GM12878 (cell line): ENCODE data around the gene SEC24C. TPM values are rescaled to one million over a fixed set of nuclear protein-coding genes. Genes with fewer than 3 reads are reported as not detected.
A peak's percentile ranks its signal among the peaks of the same experiment; 100 is the strongest.

Experiments used
- ATAC-seq: fragments of 200-7000 bp; cut with Tn5 transposase; 3 replicates; pipeline ENCODE4 v1.9.1; 2020; ENCODE audit warnings: mild to moderate bottlenecking, moderate library complexity
- BruUV-seq: library from RNA; stranded (reverse); fragments of 400-500 nt; replicated peaks from 2 replicates; lab custom pipeline; 2021; lab: Mats Ljungman, UMichigan
- CTCF ChIA-PET: fragments of 300-600 bp; sonication (Branson Sonifier 250); formaldehyde crosslinking; extraction: SDS; loops from one replicate; lab custom pipeline; 2021; ENCODE audit warnings: inconsistent platforms; lab: Yijun Ruan, JAX
- POLR2A ChIA-PET: fragments of 350-600 bp; formaldehyde crosslinking; extraction: SDS; loops from one replicate; lab custom pipeline; 2021; ENCODE audit warnings: inconsistent platforms; lab: Charles Lee
- RAD21 ChIA-PET: fragments of 300-600 bp; sonication (Branson Sonifier 250); formaldehyde crosslinking; loops from one replicate; lab custom pipeline; 2023; ENCODE audit warnings: antibody characterized with exemption; ENCODE audit not compliant: unreplicated experiment; lab: Charles Lee
- SMC1A ChIA-PET: fragments of 300-600 bp; sonication (Branson Sonifier 250); formaldehyde crosslinking; loops from one replicate; lab custom pipeline; 2023; ENCODE audit not compliant: unreplicated experiment, uncharacterized antibody; lab: Charles Lee
- DNase-seq: peaks from one replicate; pipeline ENCODE4 v3.0.0-alpha.2; 2011; ENCODE audit warnings: low read depth, low spot score
- FAIRE-seq: peaks from 3 replicates; lab custom pipeline; 2011; peaks lifted over from hg19 to GRCh38; lab: Jason Lieb, UNC
- H2AFZ ChIP-seq: 2 replicates; pipeline ENCODE4 v1.6.0; 2011; ENCODE audit warnings: low read depth, low read length, control low read depth; ENCODE audit not compliant: control insufficient read depth
- H3K27ac ChIP-seq: 2 replicates; pipeline ENCODE4 v1.5.1; 2011; ENCODE audit warnings: control low read depth; ENCODE audit not compliant: control insufficient read depth, insufficient read depth
- H3K27me3 ChIP-seq, 2 experiments: replicated peaks in 1 of 2; 2 replicates each; pipeline versions ENCODE4 v1.6.0 to v1.6.1; 2011; ENCODE audit warnings: low read length in 1 of 2; ENCODE audit not compliant: control insufficient read depth in 2 of 2, insufficient read depth in 2 of 2
- H3K36me3 ChIP-seq, 2 experiments: 2 replicates each; pipeline ENCODE4 v1.5.1; 2011; ENCODE audit warnings: low read length in 1 of 2; ENCODE audit not compliant: control insufficient read depth in 2 of 2, insufficient read depth in 2 of 2
- H3K4me1 ChIP-seq: 2 replicates; pipeline ENCODE4 v1.6.1; 2011; ENCODE audit warnings: mild to moderate bottlenecking, low read length, moderate library complexity, mixed read lengths; ENCODE audit not compliant: control insufficient read depth, insufficient read depth
- H3K4me2 ChIP-seq: 2 replicates; pipeline ENCODE4 v1.6.0; 2011; ENCODE audit warnings: control low read depth; ENCODE audit not compliant: control insufficient read depth, insufficient read depth
- H3K4me3 ChIP-seq: fragments of 200-600 bp; sonication (generic); 2 replicates; pipeline ENCODE4 v1.5.1; 2016
- H3K79me2 ChIP-seq: 2 replicates; pipeline ENCODE4 v1.6.0; 2011; ENCODE audit warnings: low read length; ENCODE audit not compliant: control insufficient read depth, insufficient read depth
- H3K9ac ChIP-seq: 2 replicates; pipeline ENCODE4 v1.8.0; 2011; ENCODE audit warnings: low read length, control low read depth, mixed read lengths; ENCODE audit not compliant: control insufficient read depth, insufficient read depth
- H3K9me3 ChIP-seq: replicated peaks from 3 replicates; pipeline ENCODE4 v1.5.1; 2011; ENCODE audit warnings: mild to moderate bottlenecking, low read length; ENCODE audit not compliant: control insufficient read depth, insufficient read depth
- H4K20me1 ChIP-seq: 2 replicates; pipeline ENCODE4 v1.6.0; 2011; ENCODE audit not compliant: control insufficient read depth, insufficient read depth
- POLR2A ChIP-seq: IDR thresholded peaks from 2 replicates; pipeline ENCODE4 v1.6.1; 2011; ENCODE audit warnings: low read depth, mild to moderate bottlenecking, low read length
- ZNF687 ChIP-seq: fragments of 450-650 bp; IDR thresholded peaks from 2 replicates; pipeline ENCODE4 v1.6.1; 2017; ENCODE audit warnings: mild to moderate bottlenecking, moderate library complexity
- WGBS: methylation state at CpG from one replicate; pipeline ENCODE4 v1.1.6; 2016; ENCODE audit warnings: low lambda C conversion rate; ENCODE audit not compliant: insufficient replicate concordance, insufficient coverage; ENCODE audit errors: missing lambda C conversion rate; 5-methylcytosine and 5-hydroxymethylcytosine counted together
- in situ Hi-C: fragments of 300-500 bp; cut with MboI; formaldehyde crosslinking; loops from 9 replicates; pipeline ENCODE4 v1.14.3; 2018; ENCODE audit warnings: mixed read lengths
- intact Hi-C: fragments of 100-400 bp; cut with micrococcal nuclease; formaldehyde crosslinking; loops from one replicate; pipeline ENCODE4 v1.14.2; 2022; ENCODE audit not compliant: unreplicated experiment
- polyA plus RNA-seq, 11 experiments: library from polyadenylated mRNA; depleted of rRNA in 4 of 11; unstranded in 6 of 11; stranded (reverse) in 5 of 11; fragments of >200 nt; fragmentation: Nextera tagmentation in 4 of 11; fragmentation: Illumina TruSeq in 1 of 11; extraction: Ambion mirVana in 4 of 11; extraction: Trizol in 1 of 11; gene quantifications; 1 replicate in 1 of 11; 2 replicates in 10 of 11; pipeline versions ENCODE4 v1.2.1 to v1.2.3, GENCODE V29; 2011 to 2016; ENCODE audit warnings: inconsistent platforms in 2 of 11, missing spikeins in 2 of 11, low read depth in 1 of 11
- total RNA-seq, 4 experiments: library from RNA; depleted of rRNA in 3 of 4; stranded (reverse); fragments of >200 nt in 3 of 4; fragmentation: Illumina TruSeq in 1 of 4; extraction: Trizol in 1 of 4; gene quantifications; 2 replicates each; pipeline versions ENCODE4 v1.2.1 to v1.2.3, GENCODE V29; 2013 to 2021

The SEC24C gene
- total and polyA plus RNA-seq, 10 of the 15 experiments (the other 5 are each of a cell fraction or from before 2014, with no cell fraction given): 12.7 to 117 (median 73.8) TPM

GRCh38 chr10:73798087-73798486 lies 53.9 kb downstream of the SEC24C start:
- in situ Hi-C loops: no loop called here
- Histone ChIP-seq H3K4me3 (no peak overlapping the region), H3K27me3 (no peaks in the 10 kb centered on the region), H3K9me3 (no peaks in the 10 kb centered on the region), H3K36me3 (peaks cover 17 to 32% of the 10 kb centered on the region in 2 experiments), H2AFZ (no peak overlapping the region), H3K27ac (no peak overlapping the region), H3K9ac (no peak overlapping the region), H3K4me2 (no peak overlapping the region), H3K4me1 (peaks cover 3% of the 10 kb centered on the region), H3K79me2 (no peaks in the 10 kb centered on the region; the same call in 1 of the 2 replicates), H4K20me1 (no peaks in the 10 kb centered on the region)
- SMC1A ChIA-PET: interaction anchor here (0.6 kb wide), 1 partner anchor 149 kb away, joined by 3 read pairs; no protein-coding TSS in a partner anchor
- intact Hi-C loops: no loop called here
- CTCF ChIA-PET: interaction anchor here (0.5 kb wide), 1 partner anchor 460 kb away, joined by 3 read pairs; no protein-coding TSS in a partner anchor
- WGBS: 98% methylated on average over 6 of the region's 6 CpGs
- TF ChIP-seq POLR2A (peak; percentile 57), ZNF687 (no peak)
- RAD21 ChIA-PET: no interaction called here
- BruUV-seq: no TSS peak
- ATAC-seq: no peak
- FAIRE-seq: no peak
- no peak for DNase-seq
- POLR2A ChIA-PET: interaction anchor here (1.4 kb wide), 1 partner anchor 10 kb away, joined by 5 read pairs; no protein-coding TSS in a partner anchor
